ENCODE results near the gene GRID2.

Gene GRID2

DNA sequence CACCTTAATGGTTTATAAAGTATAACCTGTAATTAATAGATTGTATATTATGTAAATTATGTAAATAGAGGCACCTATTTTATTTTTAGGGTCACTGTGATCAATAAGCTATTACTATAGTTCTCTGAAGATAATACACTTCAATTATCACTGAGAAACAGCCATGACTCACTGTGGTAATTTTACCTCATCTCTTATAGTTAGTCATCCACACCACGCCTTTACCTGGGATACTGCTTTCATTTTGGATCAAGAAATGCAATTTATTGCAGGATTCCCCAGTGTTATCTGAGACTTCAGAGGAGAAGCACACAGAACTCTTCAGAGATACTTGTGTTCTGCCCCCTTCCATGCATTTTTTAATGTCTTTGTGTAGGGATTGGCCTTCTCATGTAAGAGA lies 1176.7 kb downstream of the GRID2 start:
- H3K27ac ChIP-seq: no peak overlapping the region
- TF ChIP-seq ZFX (IDR thresholded peaks at IDR 0.05): no peak
- TF ChIP-seq, protein P1, sequence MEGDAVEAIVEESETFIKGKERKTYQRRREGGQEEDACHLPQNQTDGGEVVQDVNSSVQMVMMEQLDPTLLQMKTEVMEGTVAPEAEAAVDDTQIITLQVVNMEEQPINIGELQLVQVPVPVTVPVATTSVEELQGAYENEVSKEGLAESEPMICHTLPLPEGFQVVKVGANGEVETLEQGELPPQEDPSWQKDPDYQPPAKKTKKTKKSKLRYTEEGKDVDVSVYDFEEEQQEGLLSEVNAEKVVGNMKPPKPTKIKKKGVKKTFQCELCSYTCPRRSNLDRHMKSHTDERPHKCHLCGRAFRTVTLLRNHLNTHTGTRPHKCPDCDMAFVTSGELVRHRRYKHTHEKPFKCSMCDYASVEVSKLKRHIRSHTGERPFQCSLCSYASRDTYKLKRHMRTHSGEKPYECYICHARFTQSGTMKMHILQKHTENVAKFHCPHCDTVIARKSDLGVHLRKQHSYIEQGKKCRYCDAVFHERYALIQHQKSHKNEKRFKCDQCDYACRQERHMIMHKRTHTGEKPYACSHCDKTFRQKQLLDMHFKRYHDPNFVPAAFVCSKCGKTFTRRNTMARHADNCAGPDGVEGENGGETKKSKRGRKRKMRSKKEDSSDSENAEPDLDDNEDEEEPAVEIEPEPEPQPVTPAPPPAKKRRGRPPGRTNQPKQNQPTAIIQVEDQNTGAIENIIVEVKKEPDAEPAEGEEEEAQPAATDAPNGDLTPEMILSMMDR (conservative IDR thresholded peaks at IDR 0.05): no peak

DNA sequence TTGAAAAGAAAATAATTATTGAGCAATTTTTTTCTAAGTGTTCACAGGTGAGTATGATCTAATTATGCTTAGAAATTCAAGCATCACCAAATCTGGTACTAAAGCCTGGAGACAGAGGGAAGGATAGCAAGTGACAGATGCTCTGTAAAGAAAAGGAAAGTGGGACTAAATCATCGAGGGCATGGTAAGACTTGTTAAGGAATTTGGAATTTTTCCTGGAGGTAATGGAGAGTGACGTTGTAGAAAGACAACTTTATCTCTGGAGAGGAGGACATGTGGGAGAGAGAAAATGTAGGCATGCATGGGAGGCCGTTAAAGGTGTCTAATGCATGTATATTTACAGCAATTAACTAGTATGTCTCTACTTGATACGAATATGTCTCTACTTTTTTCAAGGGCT lies 1191.6 kb downstream of the GRID2 start:
- TF ChIP-seq, protein P1 (conservative IDR thresholded peaks at IDR 0.05): no peak
- no peak for TF ChIP-seq ZFX (IDR thresholded peaks at IDR 0.05)
- H3K27ac ChIP-seq: no peak overlapping the region

DNA sequence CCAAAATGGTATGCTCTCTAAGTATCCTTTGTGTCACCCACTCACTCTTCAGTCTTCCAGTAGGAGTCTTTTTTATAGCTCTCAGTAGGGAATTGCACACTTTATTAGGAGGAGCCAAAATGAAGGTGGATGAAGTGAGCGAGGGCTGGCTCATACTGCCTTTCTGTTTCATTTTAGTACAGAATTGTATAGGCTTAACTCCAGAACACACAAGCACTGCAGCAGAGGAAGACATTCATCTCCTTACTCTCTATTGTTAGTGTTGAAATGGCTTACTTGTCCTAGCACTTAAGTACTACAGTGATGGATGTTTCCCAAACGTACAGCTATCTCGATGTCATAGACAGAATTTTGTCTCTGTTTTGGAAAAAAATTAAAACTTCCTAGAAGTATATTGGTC lies 1197.5 kb downstream of the GRID2 start:
- TF ChIP-seq, protein P1 (conservative IDR thresholded peaks at IDR 0.05): no peak
- TF ChIP-seq ZFX (IDR thresholded peaks at IDR 0.05): no peak
- H3K27ac ChIP-seq: no peak overlapping the region

DNA sequence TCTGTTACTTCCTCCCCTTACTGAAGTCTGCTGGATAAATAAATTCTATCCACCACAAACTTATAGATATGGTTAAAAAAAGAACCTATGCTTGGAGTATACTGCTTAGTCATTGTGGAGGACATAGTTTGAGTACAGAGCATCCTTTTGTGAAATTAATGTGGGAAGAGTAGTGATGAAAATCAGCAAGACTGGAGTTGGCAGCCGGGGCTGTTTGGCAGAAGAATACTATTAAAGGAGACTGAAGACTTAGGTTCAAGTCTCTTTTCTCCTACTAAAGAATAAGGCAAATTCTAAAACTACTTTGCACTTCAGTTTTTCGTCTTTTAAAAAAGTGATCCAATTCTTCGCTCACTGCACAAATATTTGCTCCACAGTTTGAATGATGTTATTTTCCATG lies 1198.2 kb downstream of the GRID2 start:
- TF ChIP-seq, protein P1 (conservative IDR thresholded peaks at IDR 0.05): no peak
- no peak for TF ChIP-seq ZFX (IDR thresholded peaks at IDR 0.05)
- H3K27ac ChIP-seq: no peak overlapping the region

DNA sequence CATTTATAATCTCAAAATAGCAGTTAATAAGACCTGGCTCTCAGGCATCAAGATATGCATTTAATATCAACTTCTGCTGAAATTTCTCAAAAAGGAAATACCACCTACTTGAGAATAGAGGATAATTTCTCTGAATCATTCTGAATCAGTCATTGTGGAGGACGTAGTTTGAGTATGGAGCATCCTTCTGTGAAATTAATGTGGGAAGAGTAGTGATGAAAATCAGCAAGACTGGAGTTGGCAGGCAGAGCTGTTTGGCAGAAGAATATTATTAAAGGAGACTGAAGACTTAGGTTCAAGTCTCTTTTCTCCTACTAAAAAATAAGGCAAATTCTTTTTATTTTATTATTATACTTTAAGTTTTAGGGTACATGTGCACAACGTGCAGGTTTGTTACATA lies 1199.2 kb downstream of the GRID2 start:
- no peak overlapping the region for H3K27ac ChIP-seq
- TF ChIP-seq, protein P1 (conservative IDR thresholded peaks at IDR 0.05): no peak
- no peak for TF ChIP-seq ZFX (IDR thresholded peaks at IDR 0.05)

DNA sequence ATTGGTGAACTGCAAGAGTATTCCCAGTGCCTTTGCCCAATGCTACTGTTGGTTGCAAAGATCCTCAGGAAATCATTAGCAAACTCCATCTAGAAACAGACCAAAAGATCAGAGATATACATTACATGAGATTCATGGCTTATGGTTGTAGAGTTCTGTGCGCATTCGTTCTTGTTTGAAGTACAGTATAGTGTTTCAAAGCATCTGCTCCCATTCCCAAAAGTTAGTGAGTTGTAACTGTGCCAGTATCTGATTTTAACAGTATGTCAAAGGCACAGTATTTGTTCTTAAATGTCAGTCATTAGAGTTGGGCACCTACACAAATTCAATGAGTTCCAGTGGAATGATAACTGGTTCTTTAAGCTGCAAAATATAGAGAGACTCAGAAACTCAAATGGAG lies 1210.1 kb downstream of the GRID2 start:
- TF ChIP-seq, protein P1 (conservative IDR thresholded peaks at IDR 0.05): no peak
- no peak overlapping the region for H3K27ac ChIP-seq

DNA sequence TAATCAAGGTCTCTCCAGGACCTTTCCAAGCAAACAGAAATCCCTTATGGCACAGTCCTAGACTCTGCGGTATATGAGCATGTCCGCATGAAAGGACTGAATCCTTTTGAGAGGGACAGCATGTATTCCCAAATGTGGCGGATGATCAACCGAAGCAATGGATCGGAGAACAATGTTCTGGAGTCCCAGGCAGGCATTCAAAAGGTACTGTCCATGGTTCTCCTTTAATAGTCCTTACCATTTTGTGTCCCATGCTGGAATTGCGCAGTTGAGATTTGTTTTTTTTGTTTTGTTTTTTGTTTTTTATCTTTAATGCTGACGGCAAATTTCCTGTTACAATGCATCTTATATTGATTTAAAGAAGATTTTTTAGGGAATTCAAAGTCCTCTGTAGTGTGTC lies 1211.4 kb downstream of the GRID2 start:
- no peak overlapping the region for H3K27ac ChIP-seq
- no peak for TF ChIP-seq ZFX (IDR thresholded peaks at IDR 0.05)
- TF ChIP-seq, protein P1 (conservative IDR thresholded peaks at IDR 0.05): no peak
